H1 (cell line): ENCODE results near the gene TBC1D2. TPM values are rescaled to one million over a fixed set of nuclear protein-coding genes. Genes with fewer than 3 reads are reported as not detected.

ENCODE experiments used
- CTCF ChIA-PET: fragments of 300-600 bp; sonication (Branson Sonifier 250); formaldehyde crosslinking; loops from one replicate; lab custom pipeline; 2021; ENCODE audit not compliant: partially characterized antibody; lab: Charles Lee
- POLR2A ChIA-PET: fragments of 300-600 bp; sonication (Branson Sonifier 250); formaldehyde crosslinking; loops from one replicate; lab custom pipeline; 2021; ENCODE audit warnings: inconsistent platforms; ENCODE audit not compliant: partially characterized antibody; lab: Charles Lee
- DNase-seq, 2 experiments: peaks; one replicate each; pipeline versions ENCODE4 v3.0.0 to v3.0.0-alpha.2; 2010 to 2022; ENCODE audit warnings: low spot score in 2 of 2, low read depth in 1 of 2, mixed read lengths in 1 of 2
- FAIRE-seq: peaks from 2 replicates; lab custom pipeline; 2011; peaks lifted over from hg19 to GRCh38; lab: Jason Lieb, UNC
- H2AFZ ChIP-seq: 2 replicates; pipeline ENCODE4 v1.8.1; 2012; ENCODE audit warnings: low read length, inconsistent platforms
- H2AK5ac ChIP-seq: 2 replicates; pipeline ENCODE4 v1.6.1; 2013; ENCODE audit warnings: low read depth, low read length
- H2BK120ac ChIP-seq: replicated peaks from 2 replicates; pipeline ENCODE3; 2013; ENCODE audit warnings: low read depth, low read length, inconsistent platforms
- H2BK12ac ChIP-seq: 2 replicates; pipeline ENCODE4 v1.6.1; 2013; ENCODE audit warnings: low read depth, low read length
- H2BK15ac ChIP-seq: 2 replicates; pipeline ENCODE4 v1.6.1; 2013; ENCODE audit warnings: low read length
- H2BK20ac ChIP-seq: 2 replicates; pipeline ENCODE4 v1.6.1; 2013; ENCODE audit warnings: low read length
- H2BK5ac ChIP-seq: 2 replicates; pipeline ENCODE4 v1.6.1; 2013; ENCODE audit warnings: low read depth, low read length
- H3K14ac ChIP-seq: 2 replicates; pipeline ENCODE4 v1.6.1; 2013; ENCODE audit warnings: inconsistent platforms; ENCODE audit not compliant: insufficient read length
- H3K18ac ChIP-seq: 2 replicates; pipeline ENCODE4 v1.6.1; 2013; ENCODE audit warnings: low read length; ENCODE audit errors: extremely low read depth
- H3K23ac ChIP-seq: 2 replicates; pipeline ENCODE4 v1.6.1; 2013; ENCODE audit warnings: inconsistent platforms; ENCODE audit not compliant: insufficient read length
- H3K23me2 ChIP-seq: 2 replicates; pipeline ENCODE4 v1.6.1; 2013; ENCODE audit warnings: low read depth, low read length
- H3K27ac ChIP-seq: 2 replicates; pipeline ENCODE4 v1.6.1; 2011; ENCODE audit warnings: low read depth, low read length, inconsistent platforms
- H3K27me3 ChIP-seq, 4 experiments: replicated peaks in 1 of 4; 1 replicate in 1 of 4; 2 replicates in 3 of 4; pipeline versions ENCODE4 v1.6.1 to v1.8.1; 2011 to 2013; ENCODE audit warnings: low read length in 3 of 4, mild to moderate bottlenecking in 3 of 4, inconsistent platforms in 2 of 4, mixed read lengths in 2 of 4, moderate library complexity in 1 of 4; ENCODE audit not compliant: control insufficient read depth in 3 of 4, insufficient read depth in 3 of 4; ENCODE audit errors: extremely low read depth in 1 of 4
- H3K36me3 ChIP-seq, 4 experiments: 2 replicates each; pipeline versions ENCODE4 v1.6.1 to v1.8.1; 2011 to 2013; ENCODE audit warnings: mild to moderate bottlenecking in 4 of 4, low read length in 3 of 4, moderate library complexity in 2 of 4, control low read depth in 1 of 4, inconsistent platforms in 1 of 4; ENCODE audit not compliant: insufficient read depth in 4 of 4, control insufficient read depth in 2 of 4
- H3K4ac ChIP-seq: replicated peaks from 2 replicates; pipeline ENCODE3; 2013; ENCODE audit warnings: low read length, low read depth, mixed read lengths, inconsistent platforms; ENCODE audit not compliant: insufficient read length
- H3K4me1 ChIP-seq, 4 experiments: replicated peaks in 1 of 4; 1 replicate in 1 of 4; 2 replicates in 3 of 4; pipeline versions ENCODE4 v1.6.1 to v1.8.1; 2011 to 2013; ENCODE audit warnings: low read length in 3 of 4, inconsistent platforms in 2 of 4, mixed read lengths in 1 of 4; ENCODE audit not compliant: insufficient read depth in 4 of 4, control insufficient read depth in 3 of 4
- H3K4me2 ChIP-seq, 2 experiments: 2 replicates each; pipeline versions ENCODE4 v1.6.1 to v1.8.1; 2011 to 2013; ENCODE audit warnings: low read depth in 2 of 2, low read length in 2 of 2, control low read depth in 1 of 2, inconsistent platforms in 1 of 2, mild to moderate bottlenecking in 1 of 2; ENCODE audit not compliant: insufficient read depth in 1 of 2
- H3K4me3 ChIP-seq, 4 experiments: fragments of 200-600, 300-600 bp in 1 of 4; sonication (generic), shearing (Covaris generic), sonication (Bioruptor Twin) in 1 of 4; 2 replicates each; pipeline versions ENCODE4 v1.5.1 to v1.8.1; 2011 to 2016; ENCODE audit warnings: low read length in 4 of 4, low read depth in 3 of 4, control low read depth in 2 of 4, inconsistent platforms in 2 of 4, mild to moderate bottlenecking in 2 of 4, mixed read lengths in 1 of 4, moderate library complexity in 1 of 4; ENCODE audit not compliant: insufficient read depth in 2 of 4; ENCODE audit errors: extremely low read depth in 1 of 4
- H3K56ac ChIP-seq: replicated peaks from 2 replicates; pipeline ENCODE3; 2013; ENCODE audit warnings: low read depth, mild to moderate bottlenecking, mixed read lengths, low read length, inconsistent platforms; ENCODE audit not compliant: insufficient read length
- H3K79me1 ChIP-seq: 2 replicates; pipeline ENCODE4 v1.6.1; 2013; ENCODE audit warnings: low read depth, low read length, control low read depth
- H3K79me2 ChIP-seq, 2 experiments: 2 replicates each; pipeline versions ENCODE4 v1.6.1 to v1.8.1; 2012 to 2013; ENCODE audit warnings: low read length in 2 of 2, mild to moderate bottlenecking in 2 of 2, inconsistent platforms in 1 of 2; ENCODE audit not compliant: insufficient read depth in 2 of 2, control insufficient read depth in 1 of 2
- H3K9ac ChIP-seq, 4 experiments: replicated peaks in 1 of 4; 1 replicate in 1 of 4; 2 replicates in 3 of 4; pipeline versions ENCODE4 v1.6.1 to v1.8.1; 2011 to 2013; ENCODE audit warnings: low read depth in 3 of 4, low read length in 3 of 4, control low read depth in 2 of 4, mild to moderate bottlenecking in 2 of 4, moderate library complexity in 2 of 4, inconsistent platforms in 1 of 4; ENCODE audit errors: extremely low read depth in 1 of 4
- H3K9me3 ChIP-seq, 2 experiments: 2 replicates each; pipeline versions ENCODE4 v1.6.1 to v1.8.1; 2012 to 2013; ENCODE audit warnings: mild to moderate bottlenecking in 2 of 2, moderate library complexity in 2 of 2, control low read depth in 1 of 2, inconsistent platforms in 1 of 2, low read depth in 1 of 2, low read length in 1 of 2, mixed read lengths in 1 of 2; ENCODE audit not compliant: insufficient read depth in 2 of 2
- H4K20me1 ChIP-seq, 2 experiments: replicated peaks in 1 of 2; 2 replicates each; pipeline versions ENCODE3 to v1.8.1; 2011 to 2013; ENCODE audit warnings: inconsistent platforms in 2 of 2, low read length in 2 of 2, mild to moderate bottlenecking in 1 of 2; ENCODE audit not compliant: insufficient read depth in 2 of 2, control insufficient read depth in 1 of 2
- H4K5ac ChIP-seq: 2 replicates; pipeline ENCODE4 v1.6.1; 2013; ENCODE audit warnings: low read length, low read depth, mixed read lengths, inconsistent platforms; ENCODE audit not compliant: insufficient read length
- H4K8ac ChIP-seq: 2 replicates; pipeline ENCODE4 v1.8.0; 2013; ENCODE audit warnings: mild to moderate bottlenecking, moderate library complexity, low read length, inconsistent platforms; ENCODE audit not compliant: insufficient read depth; ENCODE audit errors: extremely low read depth
- H4K91ac ChIP-seq: replicated peaks from 2 replicates; pipeline ENCODE3; 2013; ENCODE audit warnings: low read length, mixed read lengths, inconsistent platforms; ENCODE audit not compliant: insufficient read length
- ATF3 ChIP-seq: IDR thresholded peaks from 2 replicates; pipeline ENCODE4 v1.6.1; 2011; ENCODE audit warnings: low read depth, mild to moderate bottlenecking, low read length; ENCODE audit not compliant: insufficient read depth
- CHD1 ChIP-seq: IDR thresholded peaks from 2 replicates; pipeline ENCODE4 v1.6.1; 2012; ENCODE audit warnings: low read depth, low read length, improper control_type of control experiment
- CTCF ChIP-seq, 3 experiments: IDR thresholded peaks; 1 replicate in 2 of 3; 2 replicates in 1 of 3; pipeline versions ENCODE4 v1.5.1 to v1.6.1; 2011; ENCODE audit warnings: low read length in 3 of 3, mild to moderate bottlenecking in 3 of 3, inconsistent platforms in 2 of 3, low read depth in 1 of 3, moderate library complexity in 1 of 3; ENCODE audit not compliant: insufficient read depth in 1 of 3; ENCODE audit errors: control extremely low read depth in 1 of 3
- GABPA ChIP-seq: IDR thresholded peaks from 2 replicates; pipeline ENCODE4 v1.6.1; 2011; ENCODE audit warnings: mild to moderate bottlenecking, low read length, moderate library complexity, borderline replicate concordance; ENCODE audit not compliant: insufficient read depth
- GTF2F1 ChIP-seq: IDR thresholded peaks from 2 replicates; pipeline ENCODE4 v1.6.1; 2012; ENCODE audit warnings: low read depth, low read length, improper control_type of control experiment, borderline replicate concordance
- NANOG ChIP-seq: IDR thresholded peaks from 2 replicates; pipeline ENCODE4 v1.6.1; 2011; ENCODE audit warnings: low read length, low read depth, mild to moderate bottlenecking, inconsistent platforms; ENCODE audit not compliant: insufficient read depth, poor library complexity, severe bottlenecking
- NRF1 ChIP-seq: IDR thresholded peaks from 2 replicates; pipeline ENCODE4 v1.6.1; 2011; ENCODE audit warnings: mild to moderate bottlenecking, low read depth, low read length, improper control_type of control experiment
- SP2 ChIP-seq: IDR thresholded peaks from 2 replicates; pipeline ENCODE4 v1.6.1; 2012; ENCODE audit warnings: mild to moderate bottlenecking, low read length, inconsistent platforms
- SUZ12 ChIP-seq: fragments of 200-600 bp; sonication (generic); IDR thresholded peaks from 2 replicates; pipeline ENCODE4 v1.6.1; 2012; ENCODE audit warnings: mild to moderate bottlenecking, inconsistent platforms, low read length, moderate library complexity, mixed read lengths
- TAF1 ChIP-seq: IDR thresholded peaks from 2 replicates; pipeline ENCODE4 v1.6.1; 2011; ENCODE audit warnings: mild to moderate bottlenecking, low read depth, low read length
- TEAD4 ChIP-seq: IDR thresholded peaks from 2 replicates; pipeline ENCODE4 v1.6.1; 2012; ENCODE audit warnings: low read depth, low read length, inconsistent platforms, mixed read lengths
- WGBS, 2 experiments: shearing (Covaris generic) in 1 of 2; methylation state at CpG; one replicate each; pipeline versions ENCODE4 v1.1.6 to v1.1.7; 2013 to 2015; ENCODE audit warnings: low lambda C conversion rate in 2 of 2, mixed read lengths in 2 of 2, inconsistent platforms in 1 of 2, low coverage in 1 of 2, missing lambda C conversion rate in 1 of 2; ENCODE audit not compliant: insufficient replicate concordance in 2 of 2, insufficient coverage in 1 of 2, insufficient read length in 1 of 2; ENCODE audit errors: extremely low coverage in 1 of 2, missing lambda C conversion rate in 1 of 2; 5-methylcytosine and 5-hydroxymethylcytosine counted together
- polyA plus RNA-seq, 7 experiments: library from polyadenylated mRNA; depleted of rRNA in 3 of 7; stranded (reverse) in 5 of 7; unstranded in 2 of 7; fragments of >200 nt in 5 of 7; fragments of 200-250 nt in 2 of 7; gene quantifications; 1 replicate in 5 of 7; 2 replicates in 1 of 7; 4 replicates in 1 of 7; pipeline versions ENCODE4 v1.2.1 to v1.2.3, GENCODE V29; 2011 to 2013; ENCODE audit warnings: missing spikeins in 2 of 7, mixed read lengths in 2 of 7
- total RNA-seq: library from RNA; stranded (reverse); fragmentation: NEBNext Ultra II Directional; extraction: Animal tissue kit (Norgen Biotek cat#: 25700); gene quantifications from 2 replicates; pipeline ENCODE4 v1.2.1, GENCODE V29; 2021

TBC1D2 gene
- total and polyA plus RNA-seq, 2 of the 8 experiments (the other 6 are each of a cell fraction or from before 2014, with no cell fraction given) = 7.4 TPM

- H3K27me3 ChIP-seq = no peaks in the 10 kb centered on the region
- H3K56ac ChIP-seq = no peak overlapping the region
- no peak overlapping the region for H3K4me2 ChIP-seq
- TF ChIP-seq GABPA (no peak), ATF3 (no peak), TEAD4 (no peak), CTCF (IDR thresholded peaks at IDR 0.05; ENCODE audit: control extremely low read depth in 1 of 3, insufficient read depth in 1 of 3, low read depth in 1 of 3, low read length in 3 of 3) (no peak), SP2 (no peak), NANOG (no peak), CHD1 (no peak), TAF1 (no peak), NRF1 (no peak), GTF2F1 (no peak), SUZ12 (no peak)
These were observed 40.2 kb downstream of the TBC1D2 start for GRCh38 chr9:98215271-98215670.

More at GRCh38 chr9:98215271-98215670, 40.2 kb downstream of the TBC1D2 start:
- Histone ChIP-seq H3K4ac (no peak overlapping the region), H3K79me1 (no peaks in the 10 kb centered on the region), H4K8ac (no peak overlapping the region), H3K18ac (no peak overlapping the region), H2BK5ac (no peak overlapping the region), H4K5ac (no peak overlapping the region), H3K14ac (no peak overlapping the region), H4K20me1 (no peaks in the 10 kb centered on the region), H2BK120ac (no peak overlapping the region), H3K9me3 (no peaks in the 10 kb centered on the region), H3K9ac (no peak overlapping the region), H3K4me3 (no peak overlapping the region), H3K36me3 (peaks cover 0 to 2% (median 0%) of the 10 kb centered on the region in 4 experiments; a peak in 1 of 8 replicates), H4K91ac (no peak overlapping the region), H3K4me1 (peaks cover 6 to 21% (median 14%) of the 10 kb centered on the region in 4 experiments), H3K23me2 (no peaks in the 10 kb centered on the region), H2BK12ac (no peak overlapping the region), H2AFZ (no peak overlapping the region), H3K79me2 (no peaks in the 10 kb centered on the region), H2BK20ac (no peak overlapping the region), H3K27ac (no peak overlapping the region), H2AK5ac (no peak overlapping the region), H2BK15ac (no peak overlapping the region), H3K23ac (no peak overlapping the region)
- POLR2A ChIA-PET = no interaction called here
- DNase-seq (no peak), FAIRE-seq (no peak)
- CTCF ChIA-PET = interaction anchor here (0.5 to 7.6 kb wide), 19 partner anchors 10 to 322 kb away, joined by 3 to 62 read pairs (median 4); partner anchors contain the start of gene TBC1D2
- WGBS, 2 experiments = 96% methylated on average over 5 of the region's 5 CpGs; no CpG with 5 or more reads in 1 of the 2 experiments
